Prostate gland (tissue), 2 donors: Measurements from ENCODE around the gene WNT3A. TPM values are rescaled to one million over a fixed set of nuclear protein-coding genes. Genes with fewer than 3 reads are reported as not detected.

ENCODE experiments used
- DNase-seq: peaks from one replicate; pipeline ENCODE4 v3.0.0-alpha.2; 2019; ENCODE audit warnings: low spot score
- H3K27ac ChIP-seq, 2 donors: fragments of 200-600 bp; sonication (generic); 2 replicates each; pipeline ENCODE4 v1.5.1; 2017 to 2019
- H3K27me3 ChIP-seq: fragments of 200-600 bp; sonication (generic); replicated peaks from 2 replicates; pipeline ENCODE4 v1.5.1; 2019; ENCODE audit not compliant: insufficient read depth
- H3K36me3 ChIP-seq, 2 donors: fragments of 200-600 bp; sonication (generic); 1 replicate in 1 of 2; 2 replicates in 1 of 2; pipeline versions ENCODE4 v1.5.1 to v1.8.1; 2017 to 2019
- H3K4me1 ChIP-seq: fragments of 200-600 bp; sonication (generic); replicated peaks from 2 replicates; pipeline ENCODE4 v1.5.1; 2019
- H3K4me3 ChIP-seq, 2 donors: fragments of 200-600 bp; sonication (generic); 2 replicates each; pipeline ENCODE4 v1.5.1; 2017 to 2019
- H3K9me3 ChIP-seq: fragments of 200-600 bp; sonication (generic); 2 replicates; pipeline ENCODE4 v1.5.1; 2017
- CTCF ChIP-seq, 4 experiments: fragments of 200-600 bp in 2 of 4; fragments of 450-650 bp in 2 of 4; sonication (generic) in 2 of 4; IDR thresholded peaks; 1 replicate in 3 of 4; 2 replicates in 1 of 4; pipeline ENCODE4 v1.5.1; 2016 to 2019; ENCODE audit warnings: antibody characterized with exemption in 4 of 4, mild to moderate bottlenecking in 2 of 4, moderate library complexity in 2 of 4
- POLR2A ChIP-seq: fragments of 450-650 bp; IDR thresholded peaks from one replicate; pipeline ENCODE4 v1.6.1; 2016; ENCODE audit warnings: antibody characterized with exemption, mild to moderate bottlenecking
- POLR2AphosphoS5 ChIP-seq: sonication (generic); formaldehyde crosslinking; IDR thresholded peaks from one replicate; pipeline ENCODE4 v1.6.1; 2017; ENCODE audit warnings: antibody characterized with exemption
- WGBS: methylation state at CpG from one replicate; pipeline ENCODE4 v1.1.5; 2018; 5-methylcytosine and 5-hydroxymethylcytosine counted together
- intact Hi-C: fragments of 100-400 bp; cut with DNase I; formaldehyde crosslinking; loops from one replicate; pipeline ENCODE4 v1.14.2; 2022
- total RNA-seq, 2 donors: library from RNA; depleted of rRNA; stranded (reverse); fragments of >200 nt; gene quantifications; one replicate each; pipeline ENCODE4 v1.1.0, GENCODE V29; 2016

The WNT3A gene
- total RNA-seq, 2 donors from 2014 or later: 2.4 to 4.8 TPM

GRCh38 chr1:228105996-228106799 lies 99.4 kb downstream of the WNT3A start:
- DNase-seq: no peak
- TF ChIP-seq POLR2A (no peak), POLR2AphosphoS5 (no peak), CTCF (IDR thresholded peaks at IDR 0.05) (no peak)
- peaks cover 6% of the 10 kb centered on the region for H3K4me1 ChIP-seq
- no peak overlapping the region for H3K27ac ChIP-seq
- no peaks in the 10 kb centered on the region for H3K27me3 ChIP-seq
- intact Hi-C loops: loop anchor here (5.0 kb wide), 1 partner anchor 41 kb away; the partner anchor contains the start of gene GJC2
- no peaks in the 10 kb centered on the region for H3K9me3 ChIP-seq
- no peaks in the 10 kb centered on the region for H3K36me3 ChIP-seq
- no peak overlapping the region for H3K4me3 ChIP-seq
- 87% methylated on average over 8 of the region's 8 CpGs for WGBS

- H3K4me3 ChIP-seq: no peak overlapping the region
- no peaks in the 10 kb centered on the region for H3K27me3 ChIP-seq
- peaks cover 6% of the 10 kb centered on the region for H3K4me1 ChIP-seq
- H3K36me3 ChIP-seq: no peaks in the 10 kb centered on the region
- no peaks in the 10 kb centered on the region for H3K9me3 ChIP-seq
- H3K27ac ChIP-seq: no peak overlapping the region
- intact Hi-C loops: loop anchor here (5.0 kb wide), 1 partner anchor 41 kb away; the partner anchor contains the start of gene GJC2
- TF ChIP-seq POLR2AphosphoS5: no peak
- no peak for TF ChIP-seq POLR2A
- TF ChIP-seq CTCF (IDR thresholded peaks at IDR 0.05): no peak
- no peak for DNase-seq
- 84% methylated on average over 9 of the region's 9 CpGs for WGBS
These were observed 99.9 kb downstream of the WNT3A start for GRCh38 chr1:228106800-228107054.

DNA sequence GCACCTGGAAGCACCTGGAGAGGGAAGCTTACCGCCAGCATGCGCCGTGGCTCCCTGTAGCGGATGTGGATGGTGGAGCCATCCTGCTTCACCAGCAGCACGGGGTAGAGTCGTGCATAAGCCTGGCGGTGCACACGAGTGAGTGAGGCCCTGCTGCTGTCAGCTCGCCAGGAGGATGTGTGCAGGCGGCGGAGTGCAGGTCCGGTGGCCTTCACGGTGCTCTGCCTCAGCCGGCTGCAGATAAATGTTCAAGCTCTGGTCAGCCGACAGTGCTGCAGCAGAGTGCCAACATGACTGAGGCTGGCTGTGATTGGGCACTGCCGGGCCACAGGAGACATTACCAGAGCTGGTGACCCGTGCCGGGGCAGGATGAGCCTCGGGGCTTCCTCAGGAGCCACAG lies 100.8 kb downstream of the WNT3A start:
- Histone ChIP-seq H3K36me3 (no peaks in the 10 kb centered on the region), H3K27me3 (no peaks in the 10 kb centered on the region), H3K9me3 (no peaks in the 10 kb centered on the region), H3K4me1 (peaks cover 3% of the 10 kb centered on the region), H3K4me3 (no peak overlapping the region), H3K27ac (no peak overlapping the region)
- WGBS: 90% methylated on average over 18 of the region's 19 CpGs
- DNase-seq: no peak
- TF ChIP-seq POLR2AphosphoS5 (no peak), CTCF (IDR thresholded peaks at IDR 0.05) (no peak)
- intact Hi-C loops: loop anchor here (2.0 to 5.0 kb wide), 2 partner anchors 25 to 40 kb away; partner anchors contain the start of genes ARF1 and GJC2

GRCh38 chr1:228108055-228108690 lies 101.4 kb downstream of the WNT3A start:
- 75% methylated on average over 11 of the region's 11 CpGs for WGBS
- intact Hi-C loops: loop anchor here (2.0 to 5.0 kb wide), 2 partner anchors 25 to 39 kb away; partner anchors contain the start of genes ARF1 and GJC2
- H3K27me3 ChIP-seq: no peaks in the 10 kb centered on the region
- no peaks in the 10 kb centered on the region for H3K9me3 ChIP-seq
- peak overlapping the region; percentile 92 to 93 for H3K27ac ChIP-seq
- H3K4me3 ChIP-seq: peak overlapping the region; percentile 83 to 96
- peaks cover 3% of the 10 kb centered on the region for H3K4me1 ChIP-seq
- DNase-seq: no peak
- no peaks in the 10 kb centered on the region for H3K36me3 ChIP-seq
- TF ChIP-seq POLR2AphosphoS5: no peak
- no peak for TF ChIP-seq POLR2A
- no peak for TF ChIP-seq CTCF (IDR thresholded peaks at IDR 0.05)

GRCh38 chr1:228108742-228109072 lies 101.9 kb downstream of the WNT3A start:
- intact Hi-C loops: loop anchor here (2.0 to 5.0 kb wide), 2 partner anchors 26 to 39 kb away; partner anchors contain the start of genes ARF1 and GJC2

More at GRCh38 chr1:228108742-228109072, 101.9 kb downstream of the WNT3A start:
- DNase-seq: no peak
- Histone ChIP-seq H3K4me1 (peaks cover 3% of the 10 kb centered on the region), H3K4me3 (peak overlapping the region; percentile 83 to 96), H3K27ac (peak overlapping the region; percentile 92 to 93), H3K36me3 (no peaks in the 10 kb centered on the region), H3K9me3 (no peaks in the 10 kb centered on the region), H3K27me3 (no peaks in the 10 kb centered on the region)
- WGBS: 1% methylated on average over 8 of the region's 8 CpGs
- no peak for TF ChIP-seq POLR2AphosphoS5
- TF ChIP-seq POLR2A: no peak
- TF ChIP-seq CTCF (IDR thresholded peaks at IDR 0.05): no peak
